Measurements from ENCODE around the gene MYLK4. TPM values are rescaled to one million over a fixed set of nuclear protein-coding genes. Genes with fewer than 3 reads are reported as not detected.

Gene MYLK4
- total RNA-seq, 1 experiment from 2014 or later, result 0.85 TPM

GRCh38 chr6:2790588-2791449, 40.1 kb upstream of the MYLK4 start:
- Histone ChIP-seq H3K4me3 (ENCODE audit: low read depth in 2 of 2, low read length in 2 of 2) (no peak overlapping the region), H3K27ac (ENCODE audit: low read length) (peak overlapping the region; percentile 8; the same call in 1 of the 2 replicates), H3K4me1 (ENCODE audit: control insufficient read depth, insufficient read depth, low read length) (peaks cover 9% of the 10 kb centered on the region; the same call in 1 of the 2 replicates), H3K36me3 (ENCODE audit: control insufficient read depth, insufficient read depth, low read length) (0 out of 2 replicates have a peak, but pooled peaks cover 2% of the 10 kb centered on the region), H3K27me3 (ENCODE audit: control insufficient read depth, insufficient read depth, low read length) (no peaks in the 10 kb centered on the region), H3K9me3 (ENCODE audit: control insufficient read depth, insufficient read depth, low read depth, low read length) (no peaks in the 10 kb centered on the region)
- POLR2A ChIA-PET, result interaction anchor here (0.7 kb wide), 2 partner anchors 18 to 49 kb away, joined by 4 to 6 read pairs; no protein-coding TSS in a partner anchor
- no TSS peak for BruUV-seq (replicated peaks)
- ATAC-seq (peak; percentile 94), DNase-seq (ENCODE audit: low read depth, low spot score) (peak; percentile 61)
- intact Hi-C loops (cut with micrococcal nuclease; ENCODE audit: unreplicated experiment) (loop anchor here (1.0 to 2.0 kb wide), 2 partner anchors 50 to 141 kb away; partner anchors contain the start of gene SERPINB1), in situ Hi-C loops (cut with HindIII; ENCODE audit: low pct_unique_long_range_greater_than_20kb, low sequenced_read_pairs) (no loop called here)
- TF ChIP-seq CTCF (IDR thresholded peaks at IDR 0.05), result peak; percentile 88
- TF ChIP-seq TCF7L2 (IDR thresholded peaks at IDR 0.05; ENCODE audit: low read depth, low read length), result no peak
- CTCF ChIA-PET, result interaction anchor here (0.7 to 1.8 kb wide), 15 partner anchors 11 to 664 kb away, joined by 3 to 18 read pairs (median 5); partner anchors contain the start of gene SERPINB1

DNA sequence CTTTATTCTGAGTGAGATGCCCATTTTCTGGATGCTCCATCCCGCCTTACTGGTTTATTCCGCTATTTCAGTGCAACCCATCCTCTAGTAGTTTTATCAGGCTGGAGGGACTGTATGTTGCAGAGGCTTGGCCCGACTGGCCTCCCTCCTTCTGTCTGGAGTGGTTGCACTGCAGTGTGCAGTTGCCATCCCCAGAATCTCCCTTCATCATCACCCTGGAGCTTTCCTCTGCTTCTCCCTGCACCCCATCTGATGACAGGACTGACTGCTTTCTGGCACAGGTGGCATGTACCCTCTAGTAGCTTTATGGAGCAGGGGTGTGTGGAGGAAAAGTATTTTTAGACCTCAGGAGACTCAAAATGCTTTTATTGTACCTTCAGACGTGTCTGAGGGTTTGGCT, 35.5 kb upstream of the MYLK4 start:
- CTCF ChIA-PET, result no interaction called here
- no peak for DNase-seq (ENCODE audit: low read depth, low spot score)
- Histone ChIP-seq H3K4me3 (ENCODE audit: low read depth in 2 of 2, low read length in 2 of 2) (no peak overlapping the region), H3K4me1 (ENCODE audit: control insufficient read depth, insufficient read depth, low read length) (peaks cover 9% of the 10 kb centered on the region; the same call in 1 of the 2 replicates), H3K27me3 (ENCODE audit: control insufficient read depth, insufficient read depth, low read length) (no peaks in the 10 kb centered on the region), H3K9me3 (ENCODE audit: control insufficient read depth, insufficient read depth, low read depth, low read length) (no peaks in the 10 kb centered on the region), H3K36me3 (ENCODE audit: control insufficient read depth, insufficient read depth, low read length) (peaks cover 4% of the 10 kb centered on the region), H3K27ac (ENCODE audit: low read length) (no peak overlapping the region)
- POLR2A ChIA-PET, result no interaction called here
- BruUV-seq (replicated peaks), result no TSS peak
- no peak for ATAC-seq
- in situ Hi-C loops (cut with HindIII; ENCODE audit: low pct_unique_long_range_greater_than_20kb, low sequenced_read_pairs), result no loop called here
- no peak for TF ChIP-seq CTCF (IDR thresholded peaks at IDR 0.05)
- TF ChIP-seq SIN3A (IDR thresholded peaks at IDR 0.05; ENCODE audit: borderline replicate concordance, insufficient read depth, low read depth, low read length), result no peak
- TF ChIP-seq TCF7L2 (IDR thresholded peaks at IDR 0.05; ENCODE audit: low read depth, low read length), result no peak
- no peak for TF ChIP-seq REST (IDR thresholded peaks at IDR 0.05; ENCODE audit: insufficient read depth in 1 of 2, low read depth in 2 of 2, low read length in 1 of 2)
- TF ChIP-seq POLR2AphosphoS5 (IDR thresholded peaks at IDR 0.05; ENCODE audit: low read depth, low read length), result no peak
- intact Hi-C loops (cut with micrococcal nuclease; ENCODE audit: unreplicated experiment), result no loop called here

Measured in Panc1 (cell line).